Kidney tubule cell (primary cell): Measurements from ENCODE around the gene TRAF1.

Experiments
- DNase-seq: peaks from one replicate; pipeline ENCODE4 v3.0.0-alpha.2; 2018; ENCODE audit warnings: low spot score

Gene TRAF1

DNA sequence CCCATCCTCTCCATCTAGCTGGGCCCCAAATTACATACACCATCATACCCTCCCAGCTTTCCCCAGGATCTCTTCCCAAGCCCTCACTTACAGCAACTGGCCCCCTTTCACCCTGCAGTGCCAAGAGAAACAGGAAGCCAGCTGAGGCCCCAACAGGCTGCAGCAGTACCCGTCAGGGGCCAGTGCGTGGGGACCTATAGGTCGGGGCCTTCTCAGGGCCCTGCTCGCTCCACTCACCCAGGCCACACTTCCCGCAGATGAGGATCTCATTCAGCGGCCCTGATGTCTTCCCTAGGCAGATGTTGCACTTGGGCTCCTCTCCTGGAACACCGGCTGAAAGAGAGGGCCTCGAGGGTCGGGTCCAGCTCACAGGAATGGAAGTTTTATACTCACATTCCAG lies 56.4 kb downstream of the TRAF1 start:
- DNase-seq: no peak

DNA sequence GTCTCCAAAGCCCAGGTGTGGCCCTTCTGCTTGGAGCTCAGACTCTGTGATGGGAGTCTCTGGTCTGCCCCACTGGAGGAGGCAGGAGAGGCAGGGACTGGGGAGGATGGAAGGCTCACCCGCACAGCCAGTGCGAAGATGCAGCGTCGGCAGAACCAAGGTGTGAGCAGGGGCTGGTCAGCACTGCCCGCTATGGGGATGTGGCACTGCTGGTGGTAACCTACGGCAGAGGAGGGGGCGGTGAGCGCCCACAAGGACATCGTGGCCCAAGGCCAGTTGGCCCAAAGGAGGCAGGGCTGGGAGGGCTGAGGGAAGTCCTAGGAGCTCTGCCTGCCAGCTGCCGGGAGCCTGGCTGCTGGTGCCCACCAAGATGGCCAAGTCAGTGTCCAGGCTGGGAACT lies 56.9 kb downstream of the TRAF1 start:
- no peak for DNase-seq

DNA sequence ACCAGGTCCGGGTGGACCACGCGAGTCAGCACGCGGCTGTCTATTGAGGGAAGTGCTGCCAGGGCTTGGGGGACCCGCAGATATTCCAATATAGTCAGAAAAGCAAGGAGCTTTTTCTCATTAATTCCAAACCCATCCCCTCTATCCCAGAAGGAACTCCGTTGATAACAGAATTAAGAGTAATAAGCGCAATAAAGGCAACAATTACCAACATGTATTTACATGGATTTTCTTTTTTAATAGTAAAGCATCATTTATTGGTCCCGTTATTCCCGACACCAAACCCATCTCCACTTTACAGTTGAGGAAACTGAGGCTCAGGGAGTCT lies 57.3 kb downstream of the TRAF1 start:
- DNase-seq: no peak

DNA sequence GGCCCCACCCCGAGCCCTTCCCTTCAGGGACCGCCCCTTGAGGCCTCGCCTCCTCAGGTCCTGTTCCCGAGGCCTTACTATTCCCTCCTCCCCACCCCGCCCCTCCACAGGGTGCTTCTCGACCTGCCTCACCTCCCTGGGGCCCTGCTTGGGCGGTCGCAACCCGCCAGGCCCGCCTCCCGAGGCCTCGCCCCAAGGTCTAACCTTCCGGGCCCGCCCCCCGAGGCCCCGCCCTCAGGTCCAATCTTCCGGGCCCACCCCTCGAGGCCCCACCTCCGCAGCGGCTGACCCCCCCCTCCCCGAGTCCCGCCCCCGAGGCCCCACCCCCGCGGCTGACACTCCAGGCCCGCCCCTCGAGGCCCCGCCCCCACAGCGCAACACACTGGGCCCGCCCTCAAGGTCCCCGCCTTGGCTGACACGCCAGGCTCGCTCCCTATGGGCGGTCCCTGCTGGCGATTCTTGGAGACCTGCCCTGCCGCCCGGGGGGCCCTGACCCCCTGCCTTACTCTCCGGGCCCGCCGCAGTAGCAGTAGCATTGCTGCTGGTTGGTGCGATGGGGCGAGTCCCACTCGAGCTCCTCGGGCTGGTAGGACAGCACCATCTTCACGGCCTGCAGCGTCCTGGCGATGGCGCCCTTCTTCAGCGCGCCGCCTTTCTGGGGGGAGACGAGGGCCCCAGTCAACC lies 57.8 kb downstream of the TRAF1 start:
- DNase-seq: peak; percentile 97

DNA sequence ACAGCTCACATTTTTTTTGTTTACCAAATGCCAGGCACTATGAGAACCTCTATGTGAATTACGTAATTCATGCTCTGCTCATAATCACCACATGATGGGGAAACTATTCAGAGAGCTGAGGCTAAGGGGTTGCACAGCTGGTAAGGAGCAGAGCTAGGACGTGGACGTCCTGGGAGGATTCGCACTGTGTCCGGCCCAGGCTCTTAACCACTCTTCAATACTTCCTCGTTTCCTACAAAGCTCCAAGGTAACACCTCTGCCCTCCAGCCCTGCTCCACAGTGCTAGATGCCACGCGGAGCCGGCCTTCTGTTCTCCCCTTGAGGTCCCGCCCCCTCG lies 58.3 kb downstream of the TRAF1 start:
- DNase-seq: no peak

DNA sequence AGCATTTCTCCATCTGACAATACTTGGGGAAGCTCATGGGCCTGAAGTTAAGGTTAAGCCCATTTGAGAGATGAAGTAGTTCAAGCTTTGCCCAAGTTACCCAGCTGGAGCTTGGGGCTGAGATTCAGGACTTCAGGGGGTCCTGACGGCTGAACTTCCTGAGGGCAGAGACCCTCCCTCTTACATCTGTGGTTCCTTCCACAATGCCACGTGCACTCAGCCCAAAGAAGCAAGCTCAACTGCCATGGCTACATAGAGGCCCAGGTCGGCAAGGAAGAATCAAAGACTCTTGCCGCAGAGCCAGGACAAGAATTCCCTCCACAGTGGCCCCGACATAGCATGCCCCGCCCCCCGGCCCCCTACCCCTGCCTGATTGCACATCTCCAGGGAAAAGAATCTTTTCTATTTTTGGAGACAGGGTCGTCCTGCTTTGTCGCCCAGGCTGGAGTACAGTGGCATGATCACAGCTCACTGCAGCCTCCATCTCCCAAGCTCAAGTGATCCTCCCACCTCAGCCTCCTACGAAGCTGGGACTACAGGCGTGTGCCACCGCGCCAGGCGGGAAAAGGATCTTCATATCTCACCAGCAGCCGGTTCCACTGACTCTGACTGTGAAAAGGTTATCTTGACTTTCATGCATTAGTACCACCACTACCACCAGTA lies 58.8 kb downstream of the TRAF1 start:
- DNase-seq: no peak

DNA sequence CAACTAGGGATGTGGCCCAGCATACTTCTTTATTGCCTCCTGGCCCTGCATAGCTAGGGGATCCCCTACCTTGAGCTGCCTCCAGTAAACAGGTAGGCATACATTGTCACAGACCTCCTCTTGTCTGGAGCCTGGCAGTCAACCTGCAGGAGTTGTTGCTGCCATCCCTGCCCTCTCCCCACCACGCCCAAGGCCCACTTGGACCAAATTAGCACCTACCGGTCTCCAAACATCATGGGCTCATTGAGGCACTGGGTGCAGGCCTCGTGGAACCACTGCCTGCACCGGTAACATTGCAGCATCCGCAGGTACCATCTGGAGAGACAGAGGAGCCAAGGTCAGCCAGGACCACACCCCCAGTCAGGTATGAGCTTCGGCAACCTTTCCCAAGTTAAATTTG lies 59.9 kb downstream of the TRAF1 start:
- no peak for DNase-seq

DNA sequence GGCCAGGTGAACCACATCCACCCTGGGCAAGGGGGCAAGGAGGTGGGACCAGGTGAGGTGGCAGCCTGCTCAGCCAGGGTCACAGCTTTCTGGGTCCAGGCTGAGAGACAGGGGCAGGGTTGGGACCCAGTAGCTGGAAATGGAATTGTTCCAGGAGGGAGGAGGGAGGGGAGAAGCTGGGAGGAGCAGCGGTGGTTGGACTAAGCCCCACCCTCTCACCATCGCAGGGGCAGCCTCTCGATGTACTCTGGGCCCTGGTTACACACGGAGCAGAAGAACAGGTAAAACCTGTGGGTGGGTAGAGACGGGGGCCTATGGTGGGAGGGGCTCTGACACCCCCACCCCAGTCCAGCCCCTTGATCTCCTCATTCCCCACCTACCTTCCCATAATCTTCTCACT lies 60.8 kb downstream of the TRAF1 start:
- DNase-seq: no peak

DNA sequence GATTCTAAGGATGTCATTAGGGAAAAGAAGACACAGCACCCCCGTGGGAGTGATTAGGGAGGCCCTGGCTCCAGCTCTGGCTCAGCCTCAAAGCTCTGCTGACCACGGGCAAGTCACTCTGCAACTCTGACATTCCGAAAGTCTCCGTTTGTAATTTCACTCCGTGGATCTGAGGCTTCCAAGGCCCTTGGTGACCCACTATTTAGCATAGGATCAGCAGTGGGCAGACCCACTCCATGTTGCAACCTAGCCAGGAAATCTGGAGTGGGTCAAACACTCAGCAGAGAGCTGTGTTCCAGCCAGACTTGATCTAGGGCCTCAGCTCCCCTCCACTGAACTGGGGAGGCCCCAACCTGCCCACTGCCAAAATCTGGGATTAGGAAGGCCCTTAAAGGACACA lies 61.4 kb downstream of the TRAF1 start:
- DNase-seq: no peak

DNA sequence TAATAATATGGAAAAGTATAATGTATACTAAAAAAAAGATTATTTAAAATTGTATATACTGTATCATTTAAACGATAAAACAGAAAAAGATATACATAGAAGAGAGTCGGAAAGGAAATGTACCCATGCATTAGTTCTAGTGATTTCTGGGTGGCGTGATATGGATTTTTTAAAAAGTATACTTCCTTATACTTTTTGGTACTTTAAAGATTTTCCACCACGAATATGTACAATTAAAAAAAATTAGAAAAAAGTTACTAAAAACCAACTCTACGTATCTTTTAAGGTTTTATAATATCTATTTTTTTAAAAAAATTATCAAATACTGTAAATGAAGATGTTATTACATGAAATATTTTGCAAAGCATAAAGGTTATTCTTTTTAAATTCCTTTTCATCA lies 61.9 kb downstream of the TRAF1 start:
- DNase-seq: no peak

DNA sequence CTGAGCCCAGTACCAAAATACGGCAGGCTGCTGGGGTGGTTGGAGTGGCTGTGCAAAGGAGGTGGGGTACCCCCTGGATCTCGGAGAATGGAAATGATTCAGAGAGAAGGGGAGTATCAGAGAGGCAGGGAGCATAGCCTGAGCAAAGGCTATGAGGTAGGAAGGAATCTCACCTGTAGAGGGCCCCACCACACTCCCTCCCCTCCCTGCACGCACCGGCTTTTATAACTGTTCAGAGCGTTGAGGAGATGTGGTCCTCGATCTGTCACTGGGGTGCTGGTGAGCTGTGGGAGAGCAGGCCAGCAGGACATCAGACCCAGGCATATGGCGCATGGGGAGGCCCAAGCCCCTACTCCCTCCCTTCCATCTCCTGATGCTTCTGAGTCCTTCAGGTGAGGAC lies 62.8 kb downstream of the TRAF1 start:
- DNase-seq: no peak

DNA sequence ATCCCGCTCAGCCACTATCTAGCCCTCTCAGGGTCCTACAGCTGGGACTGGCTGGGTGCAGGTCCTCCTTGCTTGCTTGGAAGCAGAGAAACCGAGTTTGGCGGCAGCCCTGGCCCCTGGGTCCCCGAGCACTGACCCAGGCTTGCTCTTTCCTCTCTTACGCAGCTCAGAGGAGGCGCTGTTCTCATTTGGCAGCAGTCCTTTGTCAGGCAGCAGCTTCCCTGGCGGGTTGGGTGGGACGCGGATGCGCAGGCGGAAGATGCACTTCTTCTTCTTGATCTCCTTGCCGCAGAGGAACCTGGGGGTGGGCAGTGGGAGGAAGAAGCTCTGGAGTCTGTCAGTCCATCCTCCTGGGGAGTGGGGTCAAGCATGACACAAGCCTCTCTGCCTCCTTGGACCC lies 64.1 kb downstream of the TRAF1 start:
- no peak for DNase-seq

DNA sequence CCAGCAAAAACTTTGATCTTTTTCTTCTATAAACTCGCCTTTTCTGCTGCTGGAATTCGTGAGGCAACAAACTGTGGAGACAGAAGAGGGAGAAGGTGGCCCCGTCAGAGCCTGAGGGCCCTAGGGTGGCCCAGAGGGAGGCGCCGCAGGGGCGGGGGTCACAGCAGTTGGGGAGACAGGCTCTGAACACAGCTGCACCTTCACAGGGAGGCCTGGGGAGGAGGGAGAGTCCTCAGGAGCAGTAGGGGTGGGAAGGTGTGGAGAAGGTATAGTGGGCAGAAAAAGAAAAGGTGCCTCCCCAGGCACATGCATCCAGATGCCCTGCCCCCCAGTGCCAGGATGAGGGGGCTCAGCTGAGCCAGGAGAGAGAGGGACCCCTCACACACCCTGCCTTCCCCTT lies 64.7 kb downstream of the TRAF1 start:
- no peak for DNase-seq

DNA sequence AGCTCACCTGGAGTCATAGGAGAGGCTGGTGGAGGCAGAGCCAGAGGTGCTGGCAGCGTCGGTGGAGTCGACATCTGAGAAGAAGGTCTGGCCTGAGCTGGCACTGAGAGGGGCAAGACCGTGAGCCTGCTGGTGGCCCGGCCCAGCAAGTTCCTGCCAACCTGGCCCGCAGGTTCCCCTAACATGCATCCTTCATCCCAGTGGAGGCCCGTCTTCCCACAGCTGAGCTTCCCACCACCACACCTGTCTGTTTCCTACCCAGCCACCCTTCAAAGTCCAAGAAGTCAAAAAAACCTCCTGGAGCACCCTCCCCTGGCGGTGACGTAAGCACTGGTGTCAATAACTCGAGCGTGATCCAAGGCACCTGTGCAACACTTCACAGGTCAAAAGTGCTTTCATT lies 66.5 kb downstream of the TRAF1 start:
- no peak for DNase-seq

DNA sequence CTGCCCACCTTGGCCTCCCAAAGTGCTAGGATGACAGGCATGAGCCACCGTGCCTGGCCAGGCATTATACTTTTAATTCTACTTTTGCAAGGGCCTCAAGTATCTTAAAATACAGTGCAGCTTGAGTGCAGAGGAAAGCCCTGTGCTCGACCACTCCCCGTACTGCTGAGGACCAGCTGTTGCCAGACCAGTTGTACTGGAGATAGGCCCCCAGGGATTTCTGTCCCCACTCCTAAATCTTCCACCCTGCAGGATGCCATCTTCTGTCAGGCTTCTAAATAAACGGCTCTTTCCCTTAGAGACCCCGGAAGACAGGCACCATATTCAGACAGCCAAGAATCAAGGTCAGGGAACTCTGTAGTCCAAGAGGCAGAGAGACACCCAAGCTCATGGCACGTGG lies 67.2 kb downstream of the TRAF1 start:
- no peak for DNase-seq

DNA sequence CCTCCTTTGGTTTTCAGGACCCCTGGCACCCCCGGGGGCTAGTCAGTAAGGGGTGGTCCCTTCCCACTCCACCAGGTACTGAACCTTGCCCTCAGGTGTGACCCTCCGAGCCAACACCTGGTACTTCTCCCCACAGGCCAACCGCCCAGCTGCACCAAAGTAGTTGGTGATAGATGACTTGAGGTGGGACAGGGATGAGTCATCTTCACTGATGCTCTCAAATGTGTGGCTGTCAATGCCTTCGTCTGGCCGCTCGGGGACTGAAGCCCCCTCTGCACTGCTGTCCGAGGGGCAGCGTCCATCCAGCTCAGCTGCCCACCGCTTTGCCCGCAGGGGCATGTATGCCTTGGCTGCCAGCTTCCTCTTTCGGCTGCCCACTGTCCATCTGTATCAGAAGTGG lies 68.7 kb downstream of the TRAF1 start:
- no peak for DNase-seq

DNA sequence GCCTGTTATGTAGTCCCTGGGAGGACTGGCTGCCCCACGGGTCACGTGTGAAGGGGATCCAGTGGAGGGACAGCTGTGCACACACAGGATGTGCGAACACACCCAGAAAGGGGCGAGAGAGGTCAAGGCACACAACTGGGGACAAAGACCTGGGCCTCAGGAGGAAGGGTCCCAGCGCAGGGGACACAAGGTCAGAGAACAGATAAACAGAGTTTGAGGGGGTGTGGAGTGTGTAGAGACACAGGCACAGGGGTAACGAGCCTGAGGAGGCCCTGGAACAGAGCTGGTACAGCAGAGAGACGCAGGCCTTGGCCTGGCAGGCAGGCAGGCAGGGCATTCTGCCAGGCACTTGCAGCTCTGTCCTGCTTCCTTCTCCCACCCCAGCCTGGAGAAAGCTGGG lies 69.1 kb downstream of the TRAF1 start:
- no peak for DNase-seq

DNA sequence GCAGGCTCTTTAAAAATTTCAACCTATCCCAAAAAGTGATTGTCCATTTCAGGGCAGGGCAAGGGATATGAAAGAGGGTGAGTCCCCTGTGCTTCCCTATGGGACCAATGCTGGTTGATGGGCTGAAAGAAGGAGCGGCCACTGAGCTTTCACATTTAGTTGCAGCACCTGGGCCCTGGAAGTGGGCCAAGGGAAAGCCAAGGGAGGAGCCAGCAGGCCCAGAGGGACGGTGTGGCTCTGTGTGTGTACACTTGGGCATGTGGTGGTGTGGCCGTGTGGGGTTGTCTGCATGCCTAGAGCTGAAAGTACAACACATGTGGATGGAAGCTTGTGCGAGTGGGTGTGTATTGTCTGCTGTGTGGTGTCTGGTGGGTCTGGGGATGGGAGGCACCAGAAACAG lies 69.9 kb downstream of the TRAF1 start:
- no peak for DNase-seq

DNA sequence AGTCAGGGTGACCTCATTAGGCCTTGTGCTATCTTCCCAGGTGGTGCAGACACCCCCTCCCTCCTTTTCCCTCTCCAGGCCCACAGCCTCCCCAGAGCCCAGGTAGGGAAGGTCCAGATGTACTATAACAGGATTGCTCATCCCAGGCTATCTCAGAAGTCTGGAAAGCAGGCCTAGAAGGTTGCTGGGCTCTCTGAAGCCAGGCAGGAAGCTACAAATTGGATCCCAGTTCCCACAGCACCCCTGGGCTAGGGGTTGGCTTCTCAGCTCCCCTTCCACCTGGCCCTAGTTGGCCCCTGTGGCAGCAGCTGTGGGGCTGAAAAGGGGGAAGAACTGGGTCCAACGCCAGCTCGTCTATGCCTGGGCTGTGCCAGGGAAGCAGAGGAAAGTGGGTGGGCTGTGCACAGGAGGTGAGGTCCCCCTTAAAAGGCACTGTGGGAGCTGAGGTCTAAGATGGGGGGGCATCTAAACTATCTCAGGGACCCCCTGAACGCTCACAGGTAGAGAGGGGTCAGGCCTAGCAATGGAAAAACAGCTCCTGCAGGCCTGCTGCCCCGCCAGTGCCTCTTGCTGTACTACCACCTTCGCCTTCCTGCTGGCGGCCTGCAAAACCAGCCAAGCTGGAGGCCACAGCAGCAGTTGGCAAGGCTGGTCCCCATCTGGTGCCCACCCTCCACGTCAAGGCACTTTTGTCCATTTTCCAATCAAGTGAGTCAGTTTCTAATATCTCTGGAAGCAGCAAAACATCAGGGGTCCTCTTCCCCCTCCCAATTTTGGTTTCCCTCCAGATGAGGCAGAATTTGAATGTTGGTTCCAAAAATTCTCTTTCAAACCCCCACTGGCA lies 70.5 kb downstream of the TRAF1 start:
- DNase-seq: no peak

DNA sequence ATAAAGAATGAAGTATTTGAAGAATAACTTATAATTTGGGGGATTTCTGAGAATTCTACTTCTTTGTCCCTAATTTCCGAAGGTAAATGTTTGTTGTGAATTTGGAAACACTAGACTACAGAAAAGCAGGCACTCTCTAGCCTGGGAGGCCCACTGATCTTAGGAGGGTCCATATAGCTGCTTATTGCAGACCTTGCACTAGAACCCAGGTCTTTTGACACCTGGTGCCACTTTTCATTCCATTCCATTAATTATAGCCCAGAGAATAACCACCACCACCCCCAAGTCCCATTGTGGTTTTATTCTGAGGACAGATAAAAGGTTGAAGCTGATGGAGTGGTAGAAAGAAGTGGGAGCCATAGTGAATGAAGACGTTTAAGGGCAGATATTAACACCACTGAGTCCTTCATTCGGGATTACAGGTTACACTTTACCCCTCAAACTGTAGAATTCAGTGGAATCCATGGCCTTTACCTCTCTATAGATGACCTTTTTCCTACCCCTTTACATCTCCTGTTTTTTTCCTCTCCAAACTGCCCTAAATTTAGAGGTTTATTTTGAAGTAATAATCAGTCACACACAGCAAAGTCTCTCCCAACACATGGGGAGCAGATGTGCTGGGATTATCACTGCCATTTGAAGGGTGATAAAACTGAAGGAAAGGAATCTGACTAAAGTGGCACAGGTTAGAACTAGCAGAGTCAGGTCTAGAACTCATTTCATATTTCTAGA lies 71.8 kb downstream of the TRAF1 start:
- DNase-seq: no peak

DNA sequence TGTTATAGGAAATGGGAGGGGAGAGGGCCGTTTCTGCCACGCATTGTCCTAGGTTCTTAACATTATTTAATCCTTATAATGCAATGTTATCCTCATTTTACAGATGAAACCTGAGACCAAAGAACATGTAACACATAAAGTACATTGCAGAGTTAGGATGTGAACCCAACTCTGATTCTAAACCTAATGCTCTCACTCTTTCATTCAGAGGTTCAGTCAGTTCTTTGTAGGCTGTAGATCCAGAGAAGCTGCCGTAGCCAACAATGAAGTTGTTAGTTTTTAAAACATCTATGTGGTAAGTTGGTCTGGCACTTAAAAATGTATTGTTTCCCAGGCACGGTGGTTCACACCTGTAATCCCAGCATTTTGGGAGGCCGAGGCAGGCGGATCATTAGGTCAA lies 73.4 kb downstream of the TRAF1 start:
- no peak for DNase-seq
